Astrocyte (in vitro differentiated cells and primary cell): ENCODE measurements around the gene ACOT11. TPM values are rescaled to one million over a fixed set of nuclear protein-coding genes. Genes with fewer than 3 reads are reported as not detected.

Source experiments
- DNase-seq: peaks from one replicate; pipeline ENCODE4 v3.0.0-alpha.2; 2010; ENCODE audit warnings: low read depth
- FAIRE-seq: peaks from 2 replicates; lab custom pipeline; 2011; peaks lifted over from hg19 to GRCh38; lab: Jason Lieb, UNC
- H2AFZ ChIP-seq: 2 replicates; pipeline ENCODE4 v1.6.0; 2012; ENCODE audit warnings: low read depth, low read length, inconsistent platforms
- H3K27ac ChIP-seq: 2 replicates; pipeline ENCODE4 v1.5.1; 2011; ENCODE audit warnings: low read depth, low read length, inconsistent platforms
- H3K27me3 ChIP-seq: 2 replicates; pipeline ENCODE4 v1.6.0; 2011; ENCODE audit warnings: low read length, inconsistent platforms; ENCODE audit not compliant: insufficient read depth
- H3K36me3 ChIP-seq: 2 replicates; pipeline ENCODE4 v1.5.1; 2011; ENCODE audit warnings: low read length, inconsistent platforms; ENCODE audit not compliant: insufficient read depth
- H3K4me1 ChIP-seq: 2 replicates; pipeline ENCODE4 v1.5.1; 2011; ENCODE audit warnings: low read length, inconsistent platforms; ENCODE audit not compliant: insufficient read depth
- H3K4me2 ChIP-seq: 2 replicates; pipeline ENCODE4 v1.6.0; 2012; ENCODE audit warnings: low read length, inconsistent platforms
- H3K4me3 ChIP-seq: 2 replicates; pipeline ENCODE4 v1.5.1; 2011; ENCODE audit warnings: low read depth, mild to moderate bottlenecking, low read length, inconsistent platforms; ENCODE audit not compliant: insufficient read depth
- H3K79me2 ChIP-seq: 2 replicates; pipeline ENCODE4 v1.6.0; 2012; ENCODE audit warnings: mild to moderate bottlenecking, low read length, inconsistent platforms; ENCODE audit not compliant: insufficient read depth
- H3K9ac ChIP-seq: 2 replicates; pipeline ENCODE4 v1.6.0; 2012; ENCODE audit warnings: mild to moderate bottlenecking, low read length, inconsistent platforms
- H3K9me3 ChIP-seq: 2 replicates; pipeline ENCODE4 v1.5.1; 2012; ENCODE audit warnings: low read depth, mild to moderate bottlenecking, low read length, inconsistent platforms; ENCODE audit not compliant: insufficient read depth
- H4K20me1 ChIP-seq: 2 replicates; pipeline ENCODE4 v1.6.0; 2012; ENCODE audit warnings: low read length, inconsistent platforms; ENCODE audit not compliant: insufficient read depth
- H3K27ac Mint-ChIP-seq: one replicate; pipeline ENCODE4 v1.8.0; 2021; ENCODE audit warnings: mild to moderate bottlenecking, mixed read lengths; ENCODE audit not compliant: unreplicated experiment
- H3K27me3 Mint-ChIP-seq: one replicate; pipeline ENCODE4 v1.8.0; 2021; ENCODE audit warnings: low read depth, mixed read lengths; ENCODE audit not compliant: unreplicated experiment
- H3K36me3 Mint-ChIP-seq: one replicate; pipeline ENCODE4 v1.8.0; 2021; ENCODE audit warnings: low read depth, mixed read lengths; ENCODE audit not compliant: unreplicated experiment
- H3K4me1 Mint-ChIP-seq: one replicate; pipeline ENCODE4 v1.8.0; 2021; ENCODE audit warnings: low read depth, mixed read lengths; ENCODE audit not compliant: unreplicated experiment
- H3K4me3 Mint-ChIP-seq: one replicate; pipeline ENCODE4 v1.8.0; 2021; ENCODE audit warnings: mild to moderate bottlenecking, moderate library complexity, mixed read lengths; ENCODE audit not compliant: unreplicated experiment
- H3K9me3 Mint-ChIP-seq: one replicate; pipeline ENCODE4 v1.8.0; 2021; ENCODE audit warnings: mild to moderate bottlenecking, mixed read lengths; ENCODE audit not compliant: unreplicated experiment
- EZH2 ChIP-seq: IDR thresholded peaks from 2 replicates; pipeline ENCODE4 v1.6.1; 2012; ENCODE audit warnings: mild to moderate bottlenecking, low read length, inconsistent platforms; ENCODE audit not compliant: insufficient read depth
- total RNA-seq: library from RNA; stranded (reverse); gene quantifications from 2 replicates; pipeline ENCODE4 v1.2.1, GENCODE V29; 2021
- TF ChIP-seq, protein P1 (sequence below): IDR thresholded peaks from 2 replicates; pipeline ENCODE4 v1.5.1; 2011; ENCODE audit warnings: low read depth, mild to moderate bottlenecking, inconsistent platforms, low read length, moderate library complexity; ENCODE audit not compliant: insufficient read depth

Gene ACOT11
- total RNA-seq, 1 donor from 2014 or later = 1.5 TPM

DNA sequence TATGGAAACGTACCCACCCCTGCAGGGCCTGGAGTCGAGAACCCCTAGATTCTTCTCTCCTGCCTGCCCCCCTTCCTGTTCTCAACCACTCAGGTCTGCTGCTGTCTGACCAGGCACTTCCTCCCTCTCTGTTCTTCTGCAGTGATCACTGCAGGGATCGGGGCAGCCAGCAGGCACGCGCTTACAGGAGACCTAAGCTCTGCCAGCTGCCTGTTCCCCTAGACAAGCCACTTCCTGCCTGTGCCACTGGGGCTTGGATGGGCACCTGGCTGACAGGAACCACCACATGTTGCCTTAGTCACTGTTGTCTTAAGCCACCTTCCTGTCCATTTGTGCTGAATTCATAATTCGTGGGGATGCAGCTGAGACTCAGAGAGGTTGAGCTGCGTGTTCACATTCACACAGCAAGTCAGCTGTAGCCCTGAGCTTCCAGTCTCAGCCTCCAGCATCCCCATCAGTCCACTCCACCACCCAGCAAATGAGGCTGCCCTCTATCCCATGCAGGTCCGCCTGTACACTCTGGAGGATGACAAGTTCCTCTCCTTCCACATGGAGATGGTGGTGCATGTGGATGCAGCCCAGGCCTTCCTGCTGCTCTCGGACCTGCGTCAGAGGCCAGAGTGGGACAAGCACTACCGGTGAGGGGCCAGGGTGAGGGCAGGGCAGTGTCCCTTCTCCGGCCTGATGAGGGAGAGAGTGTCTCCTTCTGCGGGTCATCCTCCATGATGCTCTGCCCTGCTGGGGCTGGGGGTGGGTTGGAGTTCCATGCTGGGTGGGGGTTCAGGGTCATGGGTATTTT, 56.7 kb downstream of the ACOT11 start:
- Histone ChIP-seq H3K4me1 (no peaks in the 10 kb centered on the region), H3K9ac (no peak overlapping the region), H3K4me2 (no peak overlapping the region), H3K9me3 (no peaks in the 10 kb centered on the region), H3K27me3 (no peaks in the 10 kb centered on the region), H4K20me1 (no peaks in the 10 kb centered on the region), H3K36me3 (no peaks in the 10 kb centered on the region), H2AFZ (no peak overlapping the region), H3K79me2 (no peaks in the 10 kb centered on the region), H3K27ac (no peak overlapping the region), H3K4me3 (no peak overlapping the region)
- DNase-seq (no peak), FAIRE-seq (no peak)
- Mint-ChIP-seq H3K36me3 (peaks cover 4% of the 10 kb centered on the region), H3K4me1 (no peaks in the 10 kb centered on the region), H3K4me3 (no peak overlapping the region), H3K9me3 (peaks cover 2% of the 10 kb centered on the region), H3K27ac (no peak overlapping the region), H3K27me3 (peaks cover 23% of the 10 kb centered on the region)
- TF ChIP-seq, protein P1, sequence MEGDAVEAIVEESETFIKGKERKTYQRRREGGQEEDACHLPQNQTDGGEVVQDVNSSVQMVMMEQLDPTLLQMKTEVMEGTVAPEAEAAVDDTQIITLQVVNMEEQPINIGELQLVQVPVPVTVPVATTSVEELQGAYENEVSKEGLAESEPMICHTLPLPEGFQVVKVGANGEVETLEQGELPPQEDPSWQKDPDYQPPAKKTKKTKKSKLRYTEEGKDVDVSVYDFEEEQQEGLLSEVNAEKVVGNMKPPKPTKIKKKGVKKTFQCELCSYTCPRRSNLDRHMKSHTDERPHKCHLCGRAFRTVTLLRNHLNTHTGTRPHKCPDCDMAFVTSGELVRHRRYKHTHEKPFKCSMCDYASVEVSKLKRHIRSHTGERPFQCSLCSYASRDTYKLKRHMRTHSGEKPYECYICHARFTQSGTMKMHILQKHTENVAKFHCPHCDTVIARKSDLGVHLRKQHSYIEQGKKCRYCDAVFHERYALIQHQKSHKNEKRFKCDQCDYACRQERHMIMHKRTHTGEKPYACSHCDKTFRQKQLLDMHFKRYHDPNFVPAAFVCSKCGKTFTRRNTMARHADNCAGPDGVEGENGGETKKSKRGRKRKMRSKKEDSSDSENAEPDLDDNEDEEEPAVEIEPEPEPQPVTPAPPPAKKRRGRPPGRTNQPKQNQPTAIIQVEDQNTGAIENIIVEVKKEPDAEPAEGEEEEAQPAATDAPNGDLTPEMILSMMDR = no peak
- TF ChIP-seq EZH2 = no peak

DNA sequence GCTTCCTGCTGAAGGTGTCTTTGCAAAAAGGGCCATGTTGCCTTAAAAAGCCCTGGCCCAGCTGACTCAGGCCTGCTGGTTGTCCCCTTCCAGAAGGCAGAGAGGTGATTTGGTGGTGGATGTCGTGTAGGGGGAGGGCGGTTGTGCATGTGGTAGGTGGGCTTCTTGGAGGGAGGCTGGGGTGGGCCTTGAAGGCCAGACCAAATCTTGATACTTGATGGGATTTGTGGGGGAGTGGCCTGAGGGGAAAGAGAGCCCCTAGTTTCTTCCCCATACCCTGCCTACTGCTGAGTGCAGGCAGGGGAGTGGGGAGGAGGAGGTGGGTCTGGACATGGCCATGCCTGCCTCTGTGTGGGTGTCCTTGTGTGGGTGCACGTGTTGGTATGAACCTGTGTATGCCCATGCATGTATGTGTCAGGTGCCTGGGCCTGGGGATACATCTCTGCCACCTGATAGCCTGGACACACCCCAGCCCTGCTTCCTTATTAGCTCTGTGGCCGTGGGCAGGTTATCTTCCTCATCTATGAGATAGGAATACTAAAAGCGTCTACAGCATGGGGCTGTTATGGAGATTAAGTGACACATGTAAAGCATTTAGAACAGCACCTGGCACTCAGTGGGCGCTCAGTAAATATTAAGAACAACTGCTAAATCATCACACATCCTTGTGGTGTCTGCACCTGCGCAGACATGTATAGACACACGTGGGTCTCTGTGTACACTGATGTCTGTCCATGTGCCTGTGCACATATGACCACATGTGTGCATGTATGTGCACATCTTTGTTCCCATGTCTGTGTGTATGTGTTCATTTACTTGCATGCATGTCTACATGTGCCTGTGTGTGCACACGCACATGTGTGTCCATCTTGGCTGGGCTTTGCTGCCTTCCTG, 58.3 kb downstream of the ACOT11 start:
- no peaks in the 10 kb centered on the region for H3K27me3 ChIP-seq
- TF ChIP-seq, protein P1 = no peak
- no peak for TF ChIP-seq EZH2
- H3K9me3 ChIP-seq = no peaks in the 10 kb centered on the region
- no peak for FAIRE-seq
- H3K4me3 Mint-ChIP-seq = no peak overlapping the region
- H3K9me3 Mint-ChIP-seq = no peaks in the 10 kb centered on the region
- no peak overlapping the region for H3K27ac ChIP-seq
- H3K27me3 Mint-ChIP-seq = peaks cover 23% of the 10 kb centered on the region
- H3K4me3 ChIP-seq = no peak overlapping the region
- H3K79me2 ChIP-seq = no peaks in the 10 kb centered on the region
- no peaks in the 10 kb centered on the region for H3K36me3 ChIP-seq
- H2AFZ ChIP-seq = no peak overlapping the region
- H3K27ac Mint-ChIP-seq = no peak overlapping the region
- no peak overlapping the region for H3K9ac ChIP-seq
- H3K4me2 ChIP-seq = no peak overlapping the region
- peaks cover 7% of the 10 kb centered on the region for H3K4me1 Mint-ChIP-seq
- peaks cover 4% of the 10 kb centered on the region for H3K36me3 Mint-ChIP-seq
- no peaks in the 10 kb centered on the region for H3K4me1 ChIP-seq
- DNase-seq = no peak
- no peaks in the 10 kb centered on the region for H4K20me1 ChIP-seq
